Renal cortex interstitium (tissue), 11 donors: ENCODE results near the gene IP6K2. TPM values are rescaled to one million over a fixed set of nuclear protein-coding genes. Genes with fewer than 3 reads are reported as not detected.

Experiments used
- DNase-seq, 11 donors: peaks; one replicate each; pipeline ENCODE4 v3.0.0-alpha.2; 2013; ENCODE audit warnings: low read depth in 9 of 11, low spot score in 4 of 11; ENCODE audit errors: extremely low read depth in 1 of 11
- polyA plus RNA-seq, 3 donors: library from polyadenylated mRNA; unstranded; fragments of 120-200 nt; gene quantifications; one replicate each; pipeline ENCODE4 v1.2.1, GENCODE V29; 2013; ENCODE audit not compliant: insufficient read length in 3 of 3

IP6K2 gene
- polyA plus RNA-seq, 3 donors: 201 to 262 (median 238) TPM

DNA sequence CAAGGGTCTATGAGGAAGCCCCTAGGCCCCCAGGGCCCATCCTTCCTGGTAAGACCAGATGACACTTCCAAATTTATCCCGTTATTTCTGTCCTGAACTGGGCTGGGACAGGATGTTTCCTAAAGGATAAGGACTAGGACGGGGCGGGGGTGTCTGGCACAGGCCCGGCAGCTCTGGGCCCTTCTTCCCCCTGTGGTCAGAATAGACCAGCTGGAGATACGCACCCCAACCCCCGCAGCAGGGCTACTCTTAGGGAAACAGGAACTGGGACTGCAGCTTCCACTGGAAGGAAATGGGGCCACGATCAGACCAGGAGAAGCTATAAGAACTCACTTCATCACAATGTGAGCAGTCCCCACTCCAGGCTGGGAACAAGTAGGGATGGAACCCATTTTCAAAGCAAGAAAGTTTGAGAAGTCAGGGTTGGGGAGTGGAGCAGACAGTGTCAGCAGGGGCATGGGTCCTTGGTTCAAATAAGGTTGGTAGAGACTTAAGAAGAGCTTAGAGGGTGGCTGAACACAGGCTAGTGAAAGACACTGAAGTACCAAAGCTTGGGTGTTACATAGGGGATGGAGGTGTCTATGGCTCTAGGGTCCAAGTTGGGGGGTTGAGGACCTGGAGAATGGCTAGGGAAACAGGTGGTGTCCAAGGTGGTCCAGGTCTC is 32.4 kb downstream of the IP6K2 start:
- no peak for DNase-seq

GRCh38 chr3:48684054-48684349 is 33.0 kb downstream of the IP6K2 start:
- no peak for DNase-seq

DNA sequence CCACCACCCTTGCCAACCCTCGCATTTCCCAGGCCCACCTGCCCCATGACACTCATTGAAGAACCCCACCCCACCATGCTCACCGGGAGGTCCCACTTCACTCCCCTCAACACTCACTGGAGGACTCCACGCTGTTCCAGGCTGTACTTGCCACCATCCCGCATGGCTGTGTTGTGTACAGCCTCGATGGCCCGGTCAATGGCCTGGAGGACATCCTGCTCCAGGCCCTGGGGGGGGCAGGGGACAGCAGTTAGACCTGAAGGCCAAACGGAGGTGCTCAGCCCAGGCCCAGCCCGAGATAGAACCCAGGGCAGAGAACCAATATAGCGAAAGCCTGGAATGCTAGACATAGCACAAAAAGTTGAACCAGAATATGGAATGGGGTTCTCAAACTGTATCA is 34.2 kb downstream of the IP6K2 start:
- DNase-seq: no peak

DNA sequence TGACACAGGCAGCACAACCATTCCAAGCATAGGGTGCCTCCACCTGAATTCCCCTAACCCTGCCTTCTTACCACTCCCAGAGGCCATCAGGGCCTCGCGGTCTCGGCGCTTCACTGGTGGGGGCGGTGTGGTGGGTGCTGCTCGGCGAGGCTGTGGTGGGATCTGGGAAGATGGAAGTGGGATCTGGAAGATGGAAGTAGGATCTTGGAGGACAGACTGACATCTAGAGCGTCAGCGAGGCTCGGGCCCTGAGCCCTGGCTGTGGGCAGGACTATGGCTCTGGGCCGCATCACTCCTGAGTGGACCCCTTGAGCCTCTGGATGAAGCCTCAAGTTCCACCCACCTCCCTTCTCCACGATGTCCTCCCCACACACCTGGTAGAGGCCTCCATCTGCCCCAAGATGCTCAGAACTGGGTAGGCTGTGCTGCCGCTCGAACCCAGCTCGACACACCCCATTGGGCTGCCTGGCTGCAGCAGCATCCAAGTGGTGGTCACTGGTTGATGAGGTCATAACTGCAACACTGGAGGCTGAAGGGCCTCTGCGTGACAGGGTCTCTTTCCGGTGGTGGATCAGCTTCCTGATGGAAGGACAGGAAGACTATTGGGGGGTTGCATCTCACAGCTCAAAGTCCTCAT is 34.9 kb downstream of the IP6K2 start:
- no peak for DNase-seq

DNA sequence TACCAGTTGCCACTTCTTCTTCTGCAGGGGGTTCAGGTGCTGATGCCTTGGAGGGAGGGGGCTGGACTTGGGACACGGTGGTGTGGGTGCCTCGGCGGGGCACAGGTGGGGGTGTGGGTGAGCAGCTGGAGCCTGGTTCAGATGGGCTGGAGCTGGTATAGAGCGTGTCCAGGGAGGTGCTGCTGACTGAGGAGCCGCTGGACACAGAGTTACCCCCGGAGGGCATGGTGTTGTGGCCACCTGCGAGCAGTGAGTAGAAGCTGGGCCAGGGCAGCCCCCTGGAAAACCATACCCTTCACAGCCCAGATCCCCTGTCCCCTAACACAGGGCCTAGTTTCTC is 35.5 kb downstream of the IP6K2 start:
- DNase-seq: no peak

DNA sequence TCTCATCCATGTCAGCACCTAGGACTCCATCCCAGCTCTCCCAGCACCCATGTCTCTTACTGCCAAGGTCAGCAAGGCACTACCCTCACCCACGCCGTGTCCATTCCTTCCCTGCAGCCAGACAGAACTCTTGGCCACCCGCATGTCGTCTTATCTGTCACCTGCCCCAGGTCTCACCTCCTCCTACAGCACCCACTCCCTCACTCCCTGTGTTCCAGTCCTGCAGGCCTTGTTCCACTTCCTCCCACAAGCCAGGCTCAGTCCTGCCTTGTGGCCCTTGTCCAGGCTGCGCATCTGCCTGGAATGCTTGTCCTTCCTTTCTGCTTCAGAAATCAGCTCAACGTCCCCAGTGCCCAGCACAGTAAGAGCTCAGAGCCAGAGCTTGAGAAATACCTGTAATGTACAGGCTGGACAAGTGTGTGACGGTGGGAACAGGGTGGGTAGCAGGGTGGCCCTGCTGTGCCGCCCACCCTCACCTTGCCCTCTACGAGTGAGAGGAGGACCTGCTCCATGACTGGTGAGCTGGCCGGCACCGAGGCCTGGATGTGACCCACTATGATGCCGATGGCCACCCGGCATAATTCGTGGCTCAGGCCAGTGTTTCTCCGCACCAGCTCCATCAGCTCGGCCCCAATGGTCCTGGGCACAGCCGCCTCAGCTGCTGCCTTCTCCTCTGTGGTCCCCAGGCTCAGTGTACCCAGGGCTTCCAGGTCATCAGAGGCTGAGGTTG is 36.0 kb downstream of the IP6K2 start:
- no peak for DNase-seq

- no peak for DNase-seq
Observed at GRCh38 chr3:48679411-48680391, 37.3 kb downstream of the IP6K2 start.

GRCh38 chr3:48678566-48679380 is 38.2 kb downstream of the IP6K2 start:
- no peak for DNase-seq

GRCh38 chr3:48678056-48678455 is 39.0 kb downstream of the IP6K2 start:
- DNase-seq: no peak

GRCh38 chr3:48674505-48674904 is 42.5 kb downstream of the IP6K2 start:
- no peak for DNase-seq

GRCh38 chr3:48672522-48672921 is 44.5 kb downstream of the IP6K2 start:
- no peak for DNase-seq

DNA sequence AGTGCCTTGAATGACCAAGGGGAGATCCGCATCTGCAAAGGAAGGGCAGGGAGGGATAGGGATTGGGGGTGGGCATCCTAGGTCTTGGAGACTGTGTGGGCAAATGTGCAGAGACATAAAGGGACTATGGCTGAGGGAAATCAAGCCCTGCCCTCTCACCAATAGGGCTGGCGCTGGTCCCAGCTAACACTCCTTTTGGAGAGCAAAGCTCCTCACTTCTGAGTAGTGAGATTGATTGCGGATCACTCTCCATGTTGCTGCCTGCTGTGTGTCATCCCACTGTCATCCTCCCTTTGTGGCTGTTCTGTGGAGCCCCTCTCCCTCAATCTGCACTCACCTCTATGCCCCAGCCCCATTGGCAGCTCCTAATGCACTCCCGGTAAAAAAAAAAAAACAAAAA is 52.1 kb downstream of the IP6K2 start:
- DNase-seq: no peak

DNA sequence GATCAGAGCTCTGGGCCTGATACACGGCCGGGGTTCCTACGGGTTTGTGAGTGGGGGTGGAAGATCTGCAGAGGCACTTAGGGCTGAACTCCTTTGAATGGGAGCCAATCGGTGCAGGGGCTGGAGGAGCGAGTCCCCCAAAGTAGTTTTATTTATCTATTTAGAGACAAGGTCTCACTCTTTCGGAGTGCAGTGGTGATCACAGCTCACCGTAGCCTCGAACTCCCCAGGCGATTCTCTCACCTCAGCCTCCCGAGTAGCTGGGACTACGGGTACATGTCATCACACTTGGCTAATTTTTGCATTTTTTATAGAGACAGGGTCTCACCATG is 52.7 kb downstream of the IP6K2 start:
- no peak for DNase-seq

DNA sequence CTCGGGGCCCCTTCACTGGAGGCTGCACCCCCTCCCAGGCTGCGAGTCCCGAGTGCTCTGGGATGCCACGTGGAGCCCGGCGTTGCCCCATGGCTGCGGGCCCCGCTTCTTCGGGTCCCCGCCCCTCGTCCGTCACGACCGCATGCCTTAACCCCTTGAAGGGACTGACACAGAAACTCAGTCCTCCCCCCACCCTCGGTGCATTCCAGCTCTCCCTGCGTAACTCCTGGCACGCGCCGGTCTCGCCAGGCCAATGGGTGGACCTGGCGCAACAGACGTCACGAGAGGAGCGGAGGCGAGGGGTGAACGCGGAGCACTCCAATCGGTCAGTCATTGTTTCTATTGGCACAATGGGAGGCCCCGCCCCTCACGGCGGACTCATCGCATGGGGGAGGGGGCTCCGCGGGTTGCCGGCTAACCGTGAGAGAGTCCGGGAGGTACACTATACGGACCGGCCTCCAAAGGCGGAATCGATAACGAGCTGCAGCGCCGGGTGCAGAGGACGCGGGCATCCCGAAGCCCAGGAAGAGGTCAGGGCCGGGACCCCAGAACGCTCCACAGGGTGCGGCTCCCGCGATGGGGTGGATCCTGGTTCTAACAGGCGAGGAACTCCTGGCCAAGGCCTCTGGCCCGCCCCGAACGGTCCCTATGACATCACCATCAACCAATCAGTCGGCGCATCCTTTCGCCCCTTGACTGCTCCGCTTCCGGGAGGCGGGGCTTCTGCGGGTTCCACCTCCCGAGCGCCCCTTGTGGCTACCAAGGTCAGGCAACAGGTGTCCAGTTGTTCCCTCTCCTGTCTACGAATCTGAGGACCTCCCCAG is 53.3 kb downstream of the IP6K2 start:
- peak; percentile 82 to 94 (median 91) for DNase-seq

DNA sequence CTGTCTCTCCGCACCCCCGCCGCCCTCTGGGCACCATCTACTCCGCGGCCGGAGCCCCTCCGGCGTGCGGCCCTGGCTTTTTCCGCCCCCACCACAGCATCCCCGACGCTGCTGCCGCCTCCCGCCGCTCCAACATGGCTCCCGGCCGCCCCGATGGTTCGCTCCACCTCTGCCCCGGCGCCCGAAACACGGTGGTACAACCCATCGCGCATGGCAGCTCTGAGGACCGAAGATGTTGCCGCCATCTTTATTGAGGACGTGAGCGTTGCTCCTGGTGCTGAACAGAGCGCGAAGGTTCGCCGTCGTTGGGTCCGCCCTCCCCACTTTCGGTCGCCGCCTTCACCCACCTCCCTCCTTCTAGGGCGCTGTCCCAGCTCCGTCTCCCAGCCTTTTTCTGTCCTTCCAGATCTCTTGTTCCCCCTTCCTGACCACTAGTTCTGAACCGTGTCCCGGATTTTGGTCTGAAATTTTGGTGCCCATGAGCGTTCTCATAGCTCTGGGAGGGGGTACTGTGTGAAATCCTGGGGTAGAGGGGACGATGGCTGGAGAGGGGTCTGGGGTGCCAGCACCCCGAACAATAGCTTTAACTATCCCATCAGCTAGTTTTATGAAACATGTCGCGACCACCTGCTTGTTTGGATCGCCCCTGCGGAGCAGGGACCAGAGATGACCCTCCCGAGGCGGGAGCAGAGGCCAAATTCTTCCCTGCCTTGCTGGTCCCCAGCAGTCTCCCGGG is 54.1 kb downstream of the IP6K2 start, which contains the start of gene CELSR3:
CELSR3 (minus strand) TSS at position 134 of the 736 bp plus-strand sequence. CDS start 252 bp downstream, outside the sequence.
- DNase-seq: peak in 8 of 11 donors; percentile 53 to 77 (median 72)

GRCh38 chr3:48662145-48662752 is 54.8 kb downstream of the IP6K2 start:
- no peak for DNase-seq
